ENCODE data around the gene SWAP70.

Gene SWAP70

GRCh38 chr11:9776203-9776602, 112.3 kb downstream of the SWAP70 start:
- no peak for DNase-seq (ENCODE audit: low spot score)

GRCh38 chr11:9777066-9777465, 113.2 kb downstream of the SWAP70 start:
- no peak for DNase-seq (ENCODE audit: low spot score)

DNA sequence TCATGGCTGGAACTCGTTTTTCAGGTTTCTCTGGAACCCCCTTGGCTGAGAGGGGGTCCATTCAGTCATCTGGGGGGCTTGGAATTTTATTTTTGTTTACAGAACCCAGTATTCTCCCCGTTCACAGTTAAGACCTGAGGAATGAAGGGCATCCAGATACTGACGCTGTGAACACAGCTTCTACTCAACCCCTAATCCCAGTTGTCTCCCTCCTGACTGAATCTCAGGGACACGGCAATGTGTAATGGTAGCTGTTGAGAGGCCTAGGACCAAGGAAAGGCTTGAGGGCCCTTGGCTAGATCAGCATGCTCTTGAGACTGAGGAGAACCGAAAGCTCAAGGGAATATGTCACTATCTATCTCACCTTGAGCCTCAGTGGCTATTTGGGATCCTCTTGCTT, 113.6 kb downstream of the SWAP70 start:
- DNase-seq (ENCODE audit: low spot score) = no peak

GRCh38 chr11:9780929-9781328, 117.1 kb downstream of the SWAP70 start:
- DNase-seq (ENCODE audit: low spot score) = no peak

GRCh38 chr11:9783986-9784385, 120.1 kb downstream of the SWAP70 start:
- no peak for DNase-seq (ENCODE audit: low spot score)

- DNase-seq (ENCODE audit: low spot score) = no peak
Observed at GRCh38 chr11:9784602-9785315, 120.9 kb downstream of the SWAP70 start.

DNA sequence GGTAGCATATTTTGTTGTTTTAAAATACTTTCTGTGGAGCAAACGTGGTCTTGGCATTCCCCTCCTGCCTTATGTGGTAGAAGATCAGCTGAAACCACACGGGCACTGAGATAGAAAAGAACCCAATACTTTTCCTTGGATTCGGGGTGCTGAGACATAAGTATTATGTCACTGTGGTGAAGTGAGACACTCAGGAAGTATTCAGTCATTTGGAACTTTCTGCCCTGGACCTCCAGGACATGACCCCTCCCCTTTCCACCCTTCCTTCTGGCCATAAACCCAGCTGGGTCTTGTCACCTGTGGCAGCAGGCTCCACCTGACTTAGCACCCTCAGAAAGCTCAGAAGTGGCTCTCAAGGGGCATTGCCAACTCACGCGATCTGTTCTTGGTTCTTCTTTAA, 123.4 kb downstream of the SWAP70 start:
- DNase-seq (ENCODE audit: low spot score) = no peak

- DNase-seq (ENCODE audit: low spot score) = no peak
Observed at GRCh38 chr11:9787981-9788521, 124.2 kb downstream of the SWAP70 start.

- DNase-seq (ENCODE audit: low spot score) = no peak
Observed at GRCh38 chr11:9789910-9790309, 126.0 kb downstream of the SWAP70 start.

GRCh38 chr11:9790703-9791102, 126.8 kb downstream of the SWAP70 start:
- DNase-seq (ENCODE audit: low spot score) = no peak

- no peak for DNase-seq (ENCODE audit: low spot score)
Observed at GRCh38 chr11:9796266-9796665, 132.4 kb downstream of the SWAP70 start.

DNA sequence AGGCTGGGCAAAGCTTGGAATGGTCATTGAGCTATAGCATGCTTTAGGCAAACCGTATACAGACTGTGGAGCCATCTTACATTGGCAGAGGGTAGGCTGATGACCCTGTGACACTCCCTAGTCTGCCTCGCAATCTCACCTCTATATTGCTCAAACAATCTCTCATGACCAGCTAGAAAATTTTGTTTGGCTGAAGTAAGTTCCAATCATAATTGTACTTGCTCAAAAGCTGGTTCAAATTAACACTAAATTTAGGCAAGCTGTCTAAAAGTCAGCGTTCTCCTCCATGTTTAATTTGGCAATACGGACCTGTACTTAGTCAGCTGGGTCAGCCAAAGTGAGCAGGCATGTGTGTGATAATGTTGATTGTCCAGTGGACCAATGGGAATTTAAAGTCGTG, 133.0 kb downstream of the SWAP70 start:
- no peak for DNase-seq (ENCODE audit: low spot score)

GRCh38 chr11:9797300-9797699, 133.4 kb downstream of the SWAP70 start:
- no peak for DNase-seq (ENCODE audit: low spot score)

DNA sequence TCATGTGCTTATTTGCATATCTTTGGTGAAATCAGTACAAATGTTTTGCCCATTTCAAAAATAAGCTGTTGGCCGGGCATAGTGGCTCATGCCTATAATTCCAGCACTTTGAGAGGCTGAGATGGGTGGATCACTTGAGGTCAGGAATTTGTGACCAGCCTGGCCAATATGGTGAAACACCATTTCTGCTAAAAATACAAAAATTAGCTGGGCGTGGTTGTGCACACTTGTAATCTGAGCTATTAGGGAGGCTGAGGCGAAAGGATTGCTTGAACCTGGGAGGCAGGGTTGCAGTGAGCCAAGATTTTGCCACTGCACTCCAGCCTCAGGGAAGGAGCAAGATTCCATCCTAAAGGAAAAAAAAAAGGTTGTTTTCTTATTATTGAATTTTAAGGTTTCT, 136.0 kb downstream of the SWAP70 start:
- no peak for DNase-seq (ENCODE audit: low spot score)

- no peak for DNase-seq (ENCODE audit: low spot score)
Observed at GRCh38 chr11:9802291-9802861, 138.5 kb downstream of the SWAP70 start.
